H9 (cell line): ENCODE data around the gene TAS2R42. TPM values are rescaled to one million over a fixed set of nuclear protein-coding genes. Genes with fewer than 3 reads are reported as not detected.

Source experiments
- DNase-seq: peaks from one replicate; pipeline ENCODE4 v3.0.0-alpha.2; 2017
- H2AFZ ChIP-seq: one replicate; pipeline ENCODE4 v1.6.1; 2013; ENCODE audit warnings: mild to moderate bottlenecking, low read length, control low read depth, moderate library complexity
- H2AK5ac ChIP-seq: 2 replicates; pipeline ENCODE4 v1.6.1; 2013; ENCODE audit warnings: low read length, control low read depth, mixed read lengths; ENCODE audit not compliant: insufficient read length
- H2BK120ac ChIP-seq: one replicate; pipeline ENCODE4 v1.6.1; 2013; ENCODE audit warnings: low read depth, mild to moderate bottlenecking, low read length, control low read depth, inconsistent platforms; ENCODE audit not compliant: poor library complexity, severe bottlenecking
- H2BK12ac ChIP-seq: 2 replicates; pipeline ENCODE4 v1.6.1; 2013; ENCODE audit warnings: low read length, control low read depth, mixed read lengths, low read depth; ENCODE audit not compliant: insufficient read length
- H2BK15ac ChIP-seq: 2 replicates; pipeline ENCODE4 v1.6.1; 2013; ENCODE audit warnings: low read depth, low read length, control low read depth
- H2BK20ac ChIP-seq: one replicate; pipeline ENCODE4 v1.6.1; 2013; ENCODE audit warnings: low read depth, mild to moderate bottlenecking, low read length, control low read depth, inconsistent platforms; ENCODE audit not compliant: poor library complexity, severe bottlenecking
- H2BK5ac ChIP-seq: 2 replicates; pipeline ENCODE4 v1.6.1; 2013; ENCODE audit warnings: low read length, control low read depth, mixed read lengths; ENCODE audit not compliant: insufficient read length
- H3K14ac ChIP-seq: 2 replicates; pipeline ENCODE4 v1.6.1; 2013; ENCODE audit warnings: low read length, control low read depth; ENCODE audit not compliant: insufficient read depth
- H3K18ac ChIP-seq: 2 replicates; pipeline ENCODE4 v1.6.1; 2013; ENCODE audit warnings: low read depth, mild to moderate bottlenecking, mixed read lengths, low read length, control low read depth; ENCODE audit not compliant: insufficient read length
- H3K23ac ChIP-seq: 2 replicates; pipeline ENCODE4 v1.6.1; 2013; ENCODE audit warnings: low read length, control low read depth, mixed read lengths, low read depth; ENCODE audit not compliant: insufficient read length
- H3K23me2 ChIP-seq: 2 replicates; pipeline ENCODE4 v1.6.1; 2013; ENCODE audit warnings: low read depth, mild to moderate bottlenecking, mixed read lengths, low read length, control low read depth; ENCODE audit not compliant: insufficient read length, poor library complexity, severe bottlenecking
- H3K27ac ChIP-seq: 2 replicates; pipeline ENCODE4 v1.5.1; 2013; ENCODE audit warnings: low read length, control low read depth, mixed read lengths, low read depth; ENCODE audit not compliant: insufficient read length
- H3K27me3 ChIP-seq: 2 replicates; pipeline ENCODE4 v1.6.1; 2013; ENCODE audit warnings: low read length, control low read depth, inconsistent platforms; ENCODE audit not compliant: insufficient read depth
- H3K4ac ChIP-seq: 2 replicates; pipeline ENCODE4 v1.6.1; 2013; ENCODE audit warnings: low read depth, mild to moderate bottlenecking, control low read depth, inconsistent platforms, low read length, moderate library complexity
- H3K4me1 ChIP-seq: 2 replicates; pipeline ENCODE4 v1.6.1; 2013; ENCODE audit warnings: low read length, control low read depth, inconsistent platforms; ENCODE audit not compliant: insufficient read depth
- H3K4me2 ChIP-seq: 2 replicates; pipeline ENCODE4 v1.6.1; 2013; ENCODE audit warnings: low read length, control low read depth, mixed read lengths; ENCODE audit not compliant: insufficient read length, insufficient read depth
- H3K56ac ChIP-seq: 2 replicates; pipeline ENCODE4 v1.6.1; 2013; ENCODE audit warnings: low read depth, mild to moderate bottlenecking, mixed read lengths, low read length, control low read depth; ENCODE audit not compliant: insufficient read length
- H3K79me1 ChIP-seq: 2 replicates; pipeline ENCODE4 v1.6.1; 2013; ENCODE audit warnings: low read depth, mild to moderate bottlenecking, moderate library complexity, low read length, control low read depth, inconsistent platforms; ENCODE audit not compliant: insufficient read depth, poor library complexity, severe bottlenecking
- H3K79me2 ChIP-seq: 2 replicates; pipeline ENCODE4 v1.6.1; 2013; ENCODE audit warnings: low read length, control low read depth, inconsistent platforms; ENCODE audit not compliant: insufficient read depth
- H3K9ac ChIP-seq: 2 replicates; pipeline ENCODE4 v1.6.1; 2013; ENCODE audit warnings: low read length, control low read depth, mixed read lengths; ENCODE audit not compliant: insufficient read length; ENCODE audit errors: extremely low read depth
- H3K9me3 ChIP-seq: one replicate; pipeline ENCODE4 v1.6.1; 2013; ENCODE audit warnings: low read depth, low read length, inconsistent platforms; ENCODE audit not compliant: control insufficient read depth
- H3T11ph ChIP-seq: one replicate; pipeline ENCODE4 v1.6.1; 2013; ENCODE audit warnings: mild to moderate bottlenecking, low read length, control low read depth, inconsistent platforms
- H4K20me1 ChIP-seq: one replicate; pipeline ENCODE4 v1.6.1; 2013; ENCODE audit not compliant: control insufficient read depth, insufficient read length, insufficient read depth
- H4K5ac ChIP-seq: 2 replicates; pipeline ENCODE4 v1.6.1; 2013; ENCODE audit warnings: low read depth, mild to moderate bottlenecking, mixed read lengths, low read length, control low read depth; ENCODE audit not compliant: insufficient read length
- H4K8ac ChIP-seq: replicated peaks from 2 replicates; pipeline ENCODE4 v1.6.1; 2013; ENCODE audit warnings: low read length, control low read depth, mixed read lengths, low read depth; ENCODE audit not compliant: insufficient read length
- H4K91ac ChIP-seq: 2 replicates; pipeline ENCODE4 v1.6.1; 2013; ENCODE audit warnings: low read depth, mild to moderate bottlenecking, moderate library complexity, mixed read lengths, low read length, control low read depth; ENCODE audit not compliant: insufficient read length
- H3K27ac Mint-ChIP-seq, 3 experiments: 2 replicates in 2 of 3; 3 replicates in 1 of 3; pipeline ENCODE4 v1.8.0; 2020 to 2021; ENCODE audit warnings: mixed read lengths in 3 of 3, mild to moderate bottlenecking in 1 of 3, moderate library complexity in 1 of 3
- H3K27me3 Mint-ChIP-seq: 2 replicates; pipeline ENCODE4 v1.8.0; 2021; ENCODE audit warnings: low read depth, mild to moderate bottlenecking, moderate library complexity, mixed read lengths
- H3K36me3 Mint-ChIP-seq, 3 experiments: 2 replicates in 2 of 3; 3 replicates in 1 of 3; pipeline ENCODE4 v1.8.0; 2020 to 2021; ENCODE audit warnings: low read depth in 3 of 3, mixed read lengths in 3 of 3; ENCODE audit not compliant: insufficient read depth in 1 of 3
- H3K4me1 Mint-ChIP-seq, 2 experiments: 2 replicates each; pipeline ENCODE4 v1.8.0; 2020; ENCODE audit warnings: mixed read lengths in 2 of 2
- H3K4me3 Mint-ChIP-seq, 2 experiments: 2 replicates in 1 of 2; 3 replicates in 1 of 2; pipeline ENCODE4 v1.8.0; 2020 to 2021; ENCODE audit warnings: mild to moderate bottlenecking in 2 of 2, mixed read lengths in 2 of 2, moderate library complexity in 1 of 2
- H3K9me3 Mint-ChIP-seq, 2 experiments: 2 replicates in 1 of 2; 3 replicates in 1 of 2; pipeline ENCODE4 v1.8.0; 2020; ENCODE audit warnings: mild to moderate bottlenecking in 2 of 2, mixed read lengths in 2 of 2, moderate library complexity in 1 of 2
- CTCF ChIP-seq: fragments of 200-600 bp; sonication (generic); conservative IDR thresholded peaks from 3 replicates; pipeline ENCODE4 v1.8.0; 2021; ENCODE audit warnings: antibody characterized with exemption, mild to moderate bottlenecking
- WGBS: extraction: QIAGEN DNeasy Blood & Tissue Kit; methylation state at CpG from one replicate; pipeline ENCODE4 v1.1.7; 2013; ENCODE audit warnings: missing lambda C conversion rate, low lambda C conversion rate, mixed read lengths; ENCODE audit not compliant: insufficient read length; ENCODE audit errors: extremely low coverage; 5-methylcytosine and 5-hydroxymethylcytosine counted together
- total RNA-seq: library from RNA; stranded (reverse); gene quantifications from 2 replicates; pipeline ENCODE4 v1.2.1, GENCODE V29; 2021

Gene TAS2R42
- total RNA-seq, 1 experiment from 2014 or later = not detected

GRCh38 chr12:11204173-11204572 lies 17.4 kb upstream of the TAS2R42 start:
- no peak overlapping the region for H4K91ac ChIP-seq
- no peak overlapping the region for H3K9ac ChIP-seq
- H3K18ac ChIP-seq = no peak overlapping the region
- no peak overlapping the region for H2BK120ac ChIP-seq
- TF ChIP-seq CTCF = no peak
- H2BK15ac ChIP-seq = no peak overlapping the region
- H2AK5ac ChIP-seq = no peak overlapping the region
- H3K9me3 ChIP-seq = no peaks in the 10 kb centered on the region
- H3K27ac ChIP-seq = no peak overlapping the region
- H3K14ac ChIP-seq = no peak overlapping the region
- H3K4me3 Mint-ChIP-seq = no peak overlapping the region
- no peaks in the 10 kb centered on the region for H3K79me2 ChIP-seq
- no peak overlapping the region for H3K4me2 ChIP-seq
- peaks cover 7% of the 10 kb centered on the region in 2 experiments for H3K4me1 Mint-ChIP-seq
- no peak overlapping the region for H2BK20ac ChIP-seq
- H3K23me2 ChIP-seq = no peaks in the 10 kb centered on the region
- WGBS = no CpG with 5 or more reads among the region's 3 CpGs
- peaks cover 2 to 14% (median 2%) of the 10 kb centered on the region in 3 experiments; a peak in 5 of 7 replicates for H3K36me3 Mint-ChIP-seq
- no peak overlapping the region for H2BK12ac ChIP-seq
- H3K4me1 ChIP-seq = no peaks in the 10 kb centered on the region
- no peak overlapping the region for H3K56ac ChIP-seq
- no peak overlapping the region for H2AFZ ChIP-seq
- H4K5ac ChIP-seq = no peak overlapping the region
- H3T11ph ChIP-seq = no peak overlapping the region
- peaks cover 12 to 14% of the 10 kb centered on the region in 2 experiments; a peak in 4 of 5 replicates for H3K9me3 Mint-ChIP-seq
- H3K27ac Mint-ChIP-seq = no peak overlapping the region
- H4K8ac ChIP-seq = no peak overlapping the region
- no peaks in the 10 kb centered on the region for H3K27me3 ChIP-seq
- H3K4ac ChIP-seq = no peak overlapping the region
- H3K79me1 ChIP-seq = no peaks in the 10 kb centered on the region
- H2BK5ac ChIP-seq = no peak overlapping the region
- no peak overlapping the region for H3K23ac ChIP-seq
- H3K27me3 Mint-ChIP-seq = no peaks in the 10 kb centered on the region; the same call in 1 of the 2 replicates
- no peaks in the 10 kb centered on the region for H4K20me1 ChIP-seq
- no peak for DNase-seq
